Measurements from ENCODE around the gene USP7.

- TF ChIP-seq CTCF (optimal IDR thresholded peaks at IDR 0.05 in 1 of 3, IDR thresholded peaks at IDR 0.05 in 1 of 3, conservative IDR thresholded peaks at IDR 0.05 in 1 of 3; ENCODE audit: extremely low read depth in 1 of 3, insufficient read depth in 2 of 3, low read length in 3 of 3) (no peak), EZH2 (IDR thresholded peaks at IDR 0.05; ENCODE audit: low read length) (no peak)
These were observed 38.3 kb downstream of the USP7 start for GRCh38 chr16:8925455-8925854.
